Central memory CD8-positive, alpha-beta T cell (primary cell): ENCODE results near the gene BCAS4.

ENCODE experiments used
- ATAC-seq: fragments of 150-1000 bp; cut with Tn5 transposase; replicated peaks from 2 replicates; pipeline ENCODE4 v1.10.0; 2022; ENCODE audit warnings: mild to moderate bottlenecking, moderate FRiP score, moderate number of reproducible peaks; ENCODE audit not compliant: poor library complexity, severe bottlenecking; ENCODE audit errors: extremely low read depth
- DNase-seq, 2 donors: peaks; one replicate each; pipeline ENCODE4 v3.0.0; 2021; ENCODE audit warnings: low spot score in 2 of 2
- H3K27ac Mint-ChIP-seq: one replicate; pipeline ENCODE4 v1.8.0; 2022; ENCODE audit warnings: low read depth, mild to moderate bottlenecking, moderate library complexity, mixed read lengths
- H3K27me3 Mint-ChIP-seq: one replicate; pipeline ENCODE4 v1.8.0; 2022; ENCODE audit warnings: mixed read lengths
- H3K36me3 Mint-ChIP-seq: one replicate; pipeline ENCODE4 v1.8.0; 2022; ENCODE audit warnings: mild to moderate bottlenecking, moderate library complexity, mixed read lengths; ENCODE audit not compliant: insufficient read depth
- H3K4me1 Mint-ChIP-seq: one replicate; pipeline ENCODE4 v1.8.0; 2022; ENCODE audit warnings: mixed read lengths
- H3K4me3 Mint-ChIP-seq: one replicate; pipeline ENCODE4 v1.8.0; 2022; ENCODE audit warnings: mild to moderate bottlenecking, moderate library complexity, mixed read lengths
- H3K9me3 Mint-ChIP-seq: one replicate; pipeline ENCODE4 v1.8.0; 2022; ENCODE audit warnings: mixed read lengths

BCAS4 gene

GRCh38 chr20:50891138-50891537 is 96.3 kb downstream of the BCAS4 start:
- Mint-ChIP-seq H3K4me3 (no peak overlapping the region), H3K27me3 (no peaks in the 10 kb centered on the region), H3K4me1 (peaks cover 16% of the 10 kb centered on the region), H3K27ac (no peak overlapping the region), H3K36me3 (peaks cover 51% of the 10 kb centered on the region), H3K9me3 (no peaks in the 10 kb centered on the region)
- DNase-seq (no peak), ATAC-seq (no peak)

- peaks cover 20% of the 10 kb centered on the region for H3K4me1 Mint-ChIP-seq
- DNase-seq (no peak), ATAC-seq (no peak)
- H3K36me3 Mint-ChIP-seq, result peaks cover 52% of the 10 kb centered on the region
- no peaks in the 10 kb centered on the region for H3K9me3 Mint-ChIP-seq
- peak overlapping the region; percentile 78 for H3K27ac Mint-ChIP-seq
- H3K4me3 Mint-ChIP-seq, result no peak overlapping the region
- no peaks in the 10 kb centered on the region for H3K27me3 Mint-ChIP-seq
Measured at GRCh38 chr20:50892394-50892793, 97.5 kb downstream of the BCAS4 start.

GRCh38 chr20:50893620-50894019 is 98.8 kb downstream of the BCAS4 start:
- Mint-ChIP-seq H3K9me3 (no peaks in the 10 kb centered on the region), H3K4me1 (peaks cover 22% of the 10 kb centered on the region), H3K4me3 (no peak overlapping the region), H3K27me3 (no peaks in the 10 kb centered on the region), H3K36me3 (peaks cover 59% of the 10 kb centered on the region), H3K27ac (no peak overlapping the region)
- ATAC-seq (no peak), DNase-seq (no peak)

- Mint-ChIP-seq H3K9me3 (no peaks in the 10 kb centered on the region), H3K4me1 (peaks cover 22% of the 10 kb centered on the region), H3K36me3 (peaks cover 59% of the 10 kb centered on the region), H3K27ac (peak overlapping the region; percentile 73), H3K4me3 (no peak overlapping the region), H3K27me3 (no peaks in the 10 kb centered on the region)
- no peak for ATAC-seq
- no peak for DNase-seq
Measured at GRCh38 chr20:50895111-50895830, 100.4 kb downstream of the BCAS4 start.

- no peak overlapping the region for H3K27ac Mint-ChIP-seq
- no peak for ATAC-seq
- peaks cover 59% of the 10 kb centered on the region for H3K36me3 Mint-ChIP-seq
- no peak for DNase-seq
- H3K9me3 Mint-ChIP-seq, result no peaks in the 10 kb centered on the region
- peaks cover 27% of the 10 kb centered on the region for H3K4me1 Mint-ChIP-seq
- H3K4me3 Mint-ChIP-seq, result no peak overlapping the region
- H3K27me3 Mint-ChIP-seq, result no peaks in the 10 kb centered on the region
Measured at GRCh38 chr20:50898475-50898874, 103.6 kb downstream of the BCAS4 start.

GRCh38 chr20:50900261-50900660 is 105.4 kb downstream of the BCAS4 start:
- Mint-ChIP-seq H3K36me3 (peaks cover 49% of the 10 kb centered on the region), H3K4me3 (no peak overlapping the region), H3K4me1 (peaks cover 44% of the 10 kb centered on the region), H3K9me3 (no peaks in the 10 kb centered on the region), H3K27me3 (no peaks in the 10 kb centered on the region), H3K27ac (no peak overlapping the region)
- DNase-seq (no peak), ATAC-seq (no peak)

- Mint-ChIP-seq H3K27me3 (no peaks in the 10 kb centered on the region), H3K4me3 (no peak overlapping the region), H3K36me3 (peaks cover 53% of the 10 kb centered on the region), H3K9me3 (no peaks in the 10 kb centered on the region), H3K4me1 (peaks cover 47% of the 10 kb centered on the region), H3K27ac (no peak overlapping the region)
- ATAC-seq, result no peak
- no peak for DNase-seq
Measured at GRCh38 chr20:50901301-50901700, 106.4 kb downstream of the BCAS4 start.

GRCh38 chr20:50903353-50904051 is 108.6 kb downstream of the BCAS4 start:
- Mint-ChIP-seq H3K27ac (peak overlapping the region; percentile 27), H3K4me1 (peaks cover 51% of the 10 kb centered on the region), H3K36me3 (peaks cover 44% of the 10 kb centered on the region), H3K27me3 (no peaks in the 10 kb centered on the region), H3K9me3 (no peaks in the 10 kb centered on the region), H3K4me3 (no peak overlapping the region)
- ATAC-seq (no peak), DNase-seq (no peak)

GRCh38 chr20:50904067-50904570 is 109.3 kb downstream of the BCAS4 start:
- peaks cover 51% of the 10 kb centered on the region for H3K4me1 Mint-ChIP-seq
- no peaks in the 10 kb centered on the region for H3K27me3 Mint-ChIP-seq
- peak overlapping the region; percentile 27 for H3K27ac Mint-ChIP-seq
- no peaks in the 10 kb centered on the region for H3K9me3 Mint-ChIP-seq
- ATAC-seq, result no peak
- H3K36me3 Mint-ChIP-seq, result peaks cover 41% of the 10 kb centered on the region
- H3K4me3 Mint-ChIP-seq, result no peak overlapping the region
- no peak for DNase-seq

- Mint-ChIP-seq H3K27ac (no peak overlapping the region), H3K4me1 (peaks cover 63% of the 10 kb centered on the region), H3K27me3 (no peaks in the 10 kb centered on the region), H3K4me3 (no peak overlapping the region), H3K36me3 (peaks cover 18% of the 10 kb centered on the region), H3K9me3 (no peaks in the 10 kb centered on the region)
- ATAC-seq (no peak), DNase-seq (no peak)
Measured at GRCh38 chr20:50909413-50909812, 114.6 kb downstream of the BCAS4 start.

- Mint-ChIP-seq H3K27me3 (no peaks in the 10 kb centered on the region), H3K4me1 (peaks cover 66% of the 10 kb centered on the region), H3K9me3 (no peaks in the 10 kb centered on the region), H3K36me3 (peaks cover 16% of the 10 kb centered on the region), H3K27ac (no peak overlapping the region), H3K4me3 (no peak overlapping the region)
- ATAC-seq (no peak), DNase-seq (no peak)
Measured at GRCh38 chr20:50911030-50911429, 116.2 kb downstream of the BCAS4 start.

- Mint-ChIP-seq H3K27ac (peak overlapping the region; percentile 44), H3K27me3 (no peaks in the 10 kb centered on the region), H3K4me1 (peaks cover 73% of the 10 kb centered on the region), H3K9me3 (no peaks in the 10 kb centered on the region), H3K4me3 (no peak overlapping the region), H3K36me3 (peaks cover 19% of the 10 kb centered on the region)
- ATAC-seq, result no peak
- DNase-seq, result no peak
Measured at GRCh38 chr20:50911716-50912115, 116.9 kb downstream of the BCAS4 start.
